GM23248 (cell line): ENCODE measurements around the gene RPA1. TPM values are rescaled to one million over a fixed set of nuclear protein-coding genes. Genes with fewer than 3 reads are reported as not detected.

Experiments
- DNase-seq: peaks from one replicate; pipeline ENCODE4 v3.0.0-alpha.2; 2015
- H2AFZ ChIP-seq: fragments of 200-600 bp; sonication (generic); 2 replicates; pipeline ENCODE4 v1.6.1; 2016; ENCODE audit warnings: antibody characterized with exemption
- H3F3A ChIP-seq: fragments of 200-600 bp; sonication (generic); 2 replicates; pipeline ENCODE4 v1.6.1; 2016; ENCODE audit warnings: mild to moderate bottlenecking, antibody characterized with exemption, mixed run types; ENCODE audit not compliant: insufficient read depth
- H3K27ac ChIP-seq: fragments of 200-600 bp; sonication (generic); 2 replicates; pipeline ENCODE4 v1.5.1; 2016; ENCODE audit warnings: mild to moderate bottlenecking
- H3K27me3 ChIP-seq: fragments of 200-600 bp; sonication (generic); replicated peaks from 2 replicates; pipeline ENCODE4 v1.6.1; 2016; ENCODE audit warnings: mild to moderate bottlenecking; ENCODE audit not compliant: insufficient read depth
- H3K36me3 ChIP-seq: fragments of 200-600 bp; sonication (generic); 2 replicates; pipeline ENCODE4 v1.6.1; 2016; ENCODE audit warnings: low read depth, mild to moderate bottlenecking
- H3K4me1 ChIP-seq: fragments of 200-600 bp; sonication (generic); 2 replicates; pipeline ENCODE4 v1.6.1; 2016; ENCODE audit warnings: mild to moderate bottlenecking; ENCODE audit not compliant: insufficient read depth
- H3K4me2 ChIP-seq: fragments of 200-600 bp; sonication (generic); one replicate; pipeline ENCODE4 v1.6.1; 2016; ENCODE audit warnings: mild to moderate bottlenecking; ENCODE audit not compliant: unreplicated experiment
- H3K4me3 ChIP-seq: fragments of 200-600 bp; sonication (generic); 2 replicates; pipeline ENCODE4 v1.5.1; 2016; ENCODE audit warnings: mild to moderate bottlenecking
- H3K79me2 ChIP-seq: fragments of 200-600 bp; sonication (generic); 2 replicates; pipeline ENCODE4 v1.6.1; 2016; ENCODE audit warnings: mild to moderate bottlenecking; ENCODE audit not compliant: insufficient read depth
- H3K9ac ChIP-seq: fragments of 200-600 bp; sonication (generic); 2 replicates; pipeline ENCODE4 v1.6.1; 2016; ENCODE audit warnings: mild to moderate bottlenecking
- H3K9me2 ChIP-seq: fragments of 200-600 bp; sonication (generic); 2 replicates; pipeline ENCODE4 v1.6.1; 2016; ENCODE audit warnings: mixed run types, mild to moderate bottlenecking, moderate library complexity; ENCODE audit not compliant: insufficient read depth
- H3K9me3 ChIP-seq: fragments of 200-600 bp; sonication (generic); one replicate; pipeline ENCODE4 v1.6.1; 2017; ENCODE audit warnings: low read depth
- H4K20me1 ChIP-seq: fragments of 200-600 bp; sonication (generic); 2 replicates; pipeline ENCODE4 v1.6.0; 2016; ENCODE audit not compliant: insufficient read depth
- EZH2 ChIP-seq: fragments of 200-600 bp; sonication (generic); IDR thresholded peaks from 2 replicates; pipeline ENCODE4 v1.6.1; 2018; ENCODE audit warnings: antibody characterized with exemption, mild to moderate bottlenecking; ENCODE audit not compliant: insufficient read depth, poor library complexity, severe bottlenecking
- EZH2phosphoT487 ChIP-seq: fragments of 200-600 bp; sonication (generic); IDR thresholded peaks from 2 replicates; pipeline ENCODE4 v1.6.1; 2018; ENCODE audit warnings: antibody characterized with exemption, moderate library complexity, mild to moderate bottlenecking, low read depth; ENCODE audit not compliant: insufficient read depth
- WGBS, 2 experiments: methylation state at CpG; one replicate each; pipeline ENCODE4 v1.1.6; 2015 to 2017; ENCODE audit warnings: low lambda C conversion rate in 2 of 2, low coverage in 1 of 2; ENCODE audit errors: missing lambda C conversion rate in 2 of 2; 5-methylcytosine and 5-hydroxymethylcytosine counted together
- in situ Hi-C: fragments of 300-500 bp; cut with MboI; formaldehyde crosslinking; loops from 2 replicates; pipeline ENCODE4 v1.15.0; 2020
- polyA plus RNA-seq: library from polyadenylated mRNA; unstranded; fragments of >200 nt; fragmentation: Nextera tagmentation; extraction: Ambion mirVana; gene quantifications from 2 replicates; pipeline ENCODE4 v1.2.1, GENCODE V29; 2016
- total RNA-seq: library from RNA; depleted of rRNA; stranded (reverse); fragments of >200 nt; shearing (Covaris generic); gene quantifications from 2 replicates; pipeline ENCODE4 v1.2.3, GENCODE V29; 2014

The RPA1 gene
- total and polyA plus RNA-seq, 2 experiments from 2014 or later = 16.4 to 37.1 TPM

DNA sequence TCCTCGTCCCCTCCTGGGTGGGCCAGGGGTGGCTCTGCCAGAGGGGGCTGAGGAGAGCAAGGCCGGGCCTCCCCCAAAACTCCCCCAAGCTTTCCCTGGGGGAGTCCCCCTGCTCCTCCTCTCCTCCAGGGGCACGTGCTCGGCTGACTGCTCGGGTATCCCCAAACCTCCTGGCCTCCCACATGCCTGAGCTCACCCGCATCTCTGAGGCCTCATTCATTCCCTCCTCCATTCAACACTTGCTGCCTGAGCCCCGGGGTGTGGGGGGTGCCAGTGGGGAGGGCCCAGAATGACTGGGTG, 112.2 kb downstream of the RPA1 start:
- no peaks in the 10 kb centered on the region for H3K79me2 ChIP-seq
- H3K27me3 ChIP-seq = no peaks in the 10 kb centered on the region
- no peaks in the 10 kb centered on the region for H3K9me2 ChIP-seq
- H3K9ac ChIP-seq = no peak overlapping the region
- DNase-seq = no peak
- no peaks in the 10 kb centered on the region for H3K9me3 ChIP-seq
- H3K36me3 ChIP-seq = no peaks in the 10 kb centered on the region
- in situ Hi-C loops = no loop called here
- H2AFZ ChIP-seq = no peak overlapping the region
- H3K27ac ChIP-seq = no peak overlapping the region
- no peak overlapping the region for H3K4me2 ChIP-seq
- TF ChIP-seq EZH2 (no peak), EZH2phosphoT487 (no peak)
- H3F3A ChIP-seq = no peaks in the 10 kb centered on the region
- WGBS, 2 experiments = 74 to 75% methylated on average over 5 to 7 of the region's 7 CpGs
- no peaks in the 10 kb centered on the region for H3K4me1 ChIP-seq
- H3K4me3 ChIP-seq = no peak overlapping the region
- H4K20me1 ChIP-seq = no peaks in the 10 kb centered on the region

DNA sequence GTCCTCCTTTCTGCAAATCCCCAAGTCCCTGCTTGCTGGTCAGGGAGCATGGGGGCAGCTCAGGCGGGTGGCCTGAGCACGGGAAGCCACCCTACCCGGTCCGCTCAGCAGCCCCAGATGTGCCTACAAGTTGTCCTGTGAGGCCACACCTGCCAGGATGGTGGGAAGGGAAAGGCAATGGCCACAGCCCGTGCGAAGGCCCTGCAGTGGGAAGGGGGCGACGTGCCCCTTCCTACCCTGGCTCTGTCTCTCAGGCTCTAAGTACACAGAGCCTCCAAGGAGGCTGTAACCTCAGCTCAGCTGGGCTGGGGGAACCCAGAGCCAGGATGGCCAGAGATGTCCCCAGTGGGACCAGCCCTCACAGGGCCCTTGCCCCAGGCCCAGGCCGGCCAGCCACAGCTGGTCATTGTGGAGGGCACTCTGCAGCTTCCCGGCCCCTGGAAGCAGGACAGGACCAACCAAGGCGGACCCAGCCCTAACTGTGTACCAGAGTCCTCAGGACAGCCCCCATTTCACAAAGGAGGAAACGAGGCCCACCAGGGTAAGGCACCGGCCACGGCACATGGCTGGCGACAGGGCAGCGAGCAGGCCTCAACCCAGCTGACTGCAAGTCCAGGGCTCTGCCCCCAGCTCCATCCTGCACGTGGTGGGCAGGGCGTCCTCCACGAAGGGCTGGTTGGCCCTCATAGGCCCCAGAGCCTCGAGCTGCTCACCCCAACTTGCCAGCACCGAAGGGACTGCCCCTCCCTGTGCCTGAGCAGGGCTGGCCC, 113.0 kb downstream of the RPA1 start:
- WGBS, 2 experiments = 72 to 76% methylated on average over 20 of the region's 21 CpGs
- no peaks in the 10 kb centered on the region for H3K27me3 ChIP-seq
- H3K9ac ChIP-seq = no peak overlapping the region
- TF ChIP-seq EZH2phosphoT487 = no peak
- TF ChIP-seq EZH2 = no peak
- no peak overlapping the region for H2AFZ ChIP-seq
- H3F3A ChIP-seq = no peaks in the 10 kb centered on the region
- H4K20me1 ChIP-seq = no peaks in the 10 kb centered on the region
- H3K4me2 ChIP-seq = no peak overlapping the region
- in situ Hi-C loops = no loop called here
- H3K9me3 ChIP-seq = no peaks in the 10 kb centered on the region
- H3K27ac ChIP-seq = no peak overlapping the region
- H3K9me2 ChIP-seq = no peaks in the 10 kb centered on the region
- H3K79me2 ChIP-seq = no peaks in the 10 kb centered on the region
- H3K4me3 ChIP-seq = no peak overlapping the region
- no peaks in the 10 kb centered on the region for H3K4me1 ChIP-seq
- no peaks in the 10 kb centered on the region for H3K36me3 ChIP-seq
- no peak for DNase-seq

DNA sequence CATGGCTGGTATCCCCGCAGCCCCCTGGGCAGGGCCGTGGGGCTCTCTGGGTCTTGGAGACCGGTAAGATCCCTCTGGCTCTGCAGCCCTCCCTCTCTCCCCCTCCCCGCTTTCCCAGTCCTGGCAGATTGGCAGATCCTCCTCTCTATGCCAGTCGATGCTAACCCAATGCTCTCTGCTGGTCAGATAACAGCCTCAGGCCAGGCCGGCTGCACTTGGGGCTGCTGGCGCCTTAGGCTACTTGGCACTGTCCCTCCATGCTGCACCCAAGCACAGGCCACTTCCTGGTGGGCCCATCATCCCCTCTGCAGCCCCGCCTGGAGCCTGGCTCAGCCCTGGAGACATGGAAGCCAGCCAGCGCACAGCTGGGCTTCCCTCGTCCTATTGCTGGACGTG, 113.6 kb downstream of the RPA1 start:
- no peaks in the 10 kb centered on the region for H3K9me3 ChIP-seq
- H3K79me2 ChIP-seq = no peaks in the 10 kb centered on the region
- no peaks in the 10 kb centered on the region for H3F3A ChIP-seq
- H3K9me2 ChIP-seq = no peaks in the 10 kb centered on the region
- H2AFZ ChIP-seq = no peak overlapping the region
- 64% methylated on average over 11 of the region's 11 CpGs for WGBS, 2 experiments
- H3K9ac ChIP-seq = no peak overlapping the region
- TF ChIP-seq EZH2 (no peak), EZH2phosphoT487 (no peak)
- H3K4me3 ChIP-seq = no peak overlapping the region
- H3K27me3 ChIP-seq = no peaks in the 10 kb centered on the region
- no peaks in the 10 kb centered on the region for H4K20me1 ChIP-seq
- no peak overlapping the region for H3K4me2 ChIP-seq
- no peaks in the 10 kb centered on the region for H3K36me3 ChIP-seq
- DNase-seq = no peak
- H3K4me1 ChIP-seq = no peaks in the 10 kb centered on the region
- in situ Hi-C loops = no loop called here
- H3K27ac ChIP-seq = no peak overlapping the region

DNA sequence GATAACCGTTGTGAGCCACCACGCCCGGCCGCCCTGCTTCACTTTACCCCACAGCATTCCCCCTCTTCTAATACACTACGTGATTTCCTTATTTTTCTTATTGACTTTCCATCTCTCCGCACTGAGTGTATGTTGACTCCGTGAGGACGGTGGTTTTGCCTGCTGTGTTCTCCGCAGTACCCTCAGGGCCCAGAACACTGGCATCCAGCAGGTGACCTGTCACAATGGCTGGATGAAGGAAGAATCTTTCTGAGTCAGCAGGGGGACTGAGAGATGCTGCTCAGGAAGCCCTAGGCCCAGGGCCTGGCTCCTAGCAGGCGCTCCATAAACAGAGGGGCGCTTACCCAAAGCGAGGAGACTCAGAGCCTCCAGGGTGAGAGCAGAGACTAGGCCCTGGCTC, 115.8 kb downstream of the RPA1 start:
- Histone ChIP-seq H3K36me3 (no peaks in the 10 kb centered on the region), H3K4me1 (no peaks in the 10 kb centered on the region), H3K9me3 (no peaks in the 10 kb centered on the region), H3K79me2 (no peaks in the 10 kb centered on the region), H3K27me3 (no peaks in the 10 kb centered on the region), H3K27ac (no peak overlapping the region), H3K9ac (no peak overlapping the region), H3K4me3 (no peak overlapping the region), H2AFZ (no peak overlapping the region), H3F3A (no peaks in the 10 kb centered on the region), H3K4me2 (no peak overlapping the region), H4K20me1 (no peaks in the 10 kb centered on the region), H3K9me2 (no peaks in the 10 kb centered on the region)
- no peak for DNase-seq
- WGBS, 2 experiments = 78 to 83% methylated on average over 12 of the region's 12 CpGs
- no peak for TF ChIP-seq EZH2
- TF ChIP-seq EZH2phosphoT487 = no peak
- in situ Hi-C loops = no loop called here
